Keratinocyte (primary cell): ENCODE data around the gene GZMM.

Source experiments
- EZH2 ChIP-seq: IDR thresholded peaks from one replicate; pipeline ENCODE4 v1.6.1; 2012; ENCODE audit warnings: inconsistent platforms, mild to moderate bottlenecking, low read length, moderate library complexity
- TF ChIP-seq, protein P1 (sequence below), 3 experiments: IDR thresholded peaks in 1 of 3; conservative IDR thresholded peaks in 1 of 3; optimal IDR thresholded peaks in 1 of 3; 2 replicates in 2 of 3; 3 replicates in 1 of 3; pipeline versions ENCODE3 to v1.5.1; 2011; ENCODE audit warnings: low read length in 3 of 3, mild to moderate bottlenecking in 3 of 3, moderate library complexity in 2 of 3, control low read depth in 1 of 3, inconsistent platforms in 1 of 3; ENCODE audit not compliant: insufficient read depth in 2 of 3; ENCODE audit errors: extremely low read depth in 1 of 3

DNA sequence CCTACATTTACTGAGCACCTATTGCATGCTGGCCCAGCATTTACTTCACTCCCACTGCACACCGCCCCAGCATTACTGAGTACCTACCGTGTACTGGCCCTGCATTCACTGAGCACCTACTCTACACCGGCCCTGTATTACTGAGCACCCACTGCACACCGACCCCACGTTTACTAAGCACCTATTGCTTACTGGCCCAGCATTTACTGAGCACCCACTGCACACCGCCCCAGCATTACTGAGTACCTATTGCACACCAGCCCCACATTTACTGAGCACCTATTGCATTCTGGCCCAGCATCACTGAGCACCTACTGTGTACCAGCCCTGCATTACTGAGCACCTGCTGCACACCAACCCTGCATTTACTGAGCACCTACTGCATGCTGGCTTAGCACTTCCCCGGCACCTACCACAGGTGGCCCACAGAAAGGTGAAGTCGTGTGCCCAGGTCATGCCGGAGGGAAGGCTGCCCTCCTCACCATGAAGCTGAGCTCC, 29.6 kb upstream of the GZMM start:
- TF ChIP-seq, protein P1, sequence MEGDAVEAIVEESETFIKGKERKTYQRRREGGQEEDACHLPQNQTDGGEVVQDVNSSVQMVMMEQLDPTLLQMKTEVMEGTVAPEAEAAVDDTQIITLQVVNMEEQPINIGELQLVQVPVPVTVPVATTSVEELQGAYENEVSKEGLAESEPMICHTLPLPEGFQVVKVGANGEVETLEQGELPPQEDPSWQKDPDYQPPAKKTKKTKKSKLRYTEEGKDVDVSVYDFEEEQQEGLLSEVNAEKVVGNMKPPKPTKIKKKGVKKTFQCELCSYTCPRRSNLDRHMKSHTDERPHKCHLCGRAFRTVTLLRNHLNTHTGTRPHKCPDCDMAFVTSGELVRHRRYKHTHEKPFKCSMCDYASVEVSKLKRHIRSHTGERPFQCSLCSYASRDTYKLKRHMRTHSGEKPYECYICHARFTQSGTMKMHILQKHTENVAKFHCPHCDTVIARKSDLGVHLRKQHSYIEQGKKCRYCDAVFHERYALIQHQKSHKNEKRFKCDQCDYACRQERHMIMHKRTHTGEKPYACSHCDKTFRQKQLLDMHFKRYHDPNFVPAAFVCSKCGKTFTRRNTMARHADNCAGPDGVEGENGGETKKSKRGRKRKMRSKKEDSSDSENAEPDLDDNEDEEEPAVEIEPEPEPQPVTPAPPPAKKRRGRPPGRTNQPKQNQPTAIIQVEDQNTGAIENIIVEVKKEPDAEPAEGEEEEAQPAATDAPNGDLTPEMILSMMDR (optimal IDR thresholded peaks at IDR 0.05 in 1 of 3, IDR thresholded peaks at IDR 0.05 in 1 of 3, conservative IDR thresholded peaks at IDR 0.05 in 1 of 3; ENCODE audit: extremely low read depth in 1 of 3, insufficient read depth in 2 of 3, low read length in 3 of 3), result no peak
- TF ChIP-seq EZH2, result no peak
